ENCODE results near the gene CAMKK2. TPM values are rescaled to one million over a fixed set of nuclear protein-coding genes. Genes with fewer than 3 reads are reported as not detected.
A peak's percentile ranks its signal among the peaks of the same experiment; 100 is the strongest.
"Not testable (repeated sequence)": the region's sequence is repeated elsewhere in the genome, so short reads cannot be mapped to it uniquely, and the experiment has no call there.

CAMKK2 gene
- total RNA-seq, 1 experiment from 2014 or later: 7.9 TPM

- DNase-seq (ENCODE audit: low read depth): no peak
Observed at GRCh38 chr12:121224591-121224990, 71.9 kb downstream of the CAMKK2 start.

DNA sequence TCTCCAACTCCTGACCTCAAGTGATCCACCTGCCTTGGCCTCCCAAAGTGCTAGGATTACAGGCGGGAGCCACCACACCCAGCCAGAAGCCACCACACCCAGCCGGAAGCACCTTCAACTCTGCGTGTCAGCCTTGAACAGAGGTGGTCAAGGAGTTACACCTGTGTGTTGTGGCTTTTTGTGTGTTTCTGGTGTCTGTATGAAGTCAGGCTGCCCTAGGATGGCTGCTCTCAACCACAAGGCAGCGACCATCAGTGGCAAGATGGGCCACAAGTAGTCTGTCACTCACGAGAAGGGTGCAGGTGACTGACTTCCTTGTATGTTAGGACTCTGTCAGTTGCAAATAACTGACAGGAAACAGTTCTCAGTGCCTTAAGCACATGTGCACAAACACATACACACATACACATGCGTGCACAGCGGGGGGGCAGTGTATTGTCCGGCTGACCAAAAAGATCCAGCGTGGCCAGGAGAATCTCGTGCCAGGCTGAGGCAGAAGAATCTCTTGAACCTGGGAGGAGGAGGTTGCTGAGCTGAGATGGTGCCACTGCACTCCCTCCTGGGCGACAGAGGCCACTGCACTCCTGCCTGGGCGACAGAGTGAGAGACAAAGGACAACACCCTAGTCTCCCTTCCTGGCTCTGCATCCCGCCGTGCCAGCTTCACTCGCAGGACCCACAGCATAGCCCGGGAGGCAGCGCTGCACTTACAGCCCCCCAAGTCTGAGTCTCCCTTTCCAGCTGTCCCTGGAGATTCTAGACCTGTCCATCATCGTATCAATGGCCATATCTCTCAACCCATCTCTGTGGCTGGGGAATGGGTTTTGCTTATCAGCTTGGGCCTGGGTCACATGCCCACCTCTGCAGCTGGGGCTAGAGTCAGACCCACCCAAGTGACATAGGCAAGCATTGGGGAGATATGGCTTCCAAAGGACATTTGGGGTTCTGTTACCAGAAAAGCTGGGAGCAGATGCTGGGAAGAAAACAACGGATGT is 72.9 kb downstream of the CAMKK2 start:
- peak; percentile 29 for DNase-seq (ENCODE audit: low read depth)

GRCh38 chr12:121222847-121223246 is 73.7 kb downstream of the CAMKK2 start:
- DNase-seq (ENCODE audit: low read depth): no peak

- no peak for DNase-seq (ENCODE audit: low read depth)
Observed at GRCh38 chr12:121219353-121219986, 77.0 kb downstream of the CAMKK2 start.

DNA sequence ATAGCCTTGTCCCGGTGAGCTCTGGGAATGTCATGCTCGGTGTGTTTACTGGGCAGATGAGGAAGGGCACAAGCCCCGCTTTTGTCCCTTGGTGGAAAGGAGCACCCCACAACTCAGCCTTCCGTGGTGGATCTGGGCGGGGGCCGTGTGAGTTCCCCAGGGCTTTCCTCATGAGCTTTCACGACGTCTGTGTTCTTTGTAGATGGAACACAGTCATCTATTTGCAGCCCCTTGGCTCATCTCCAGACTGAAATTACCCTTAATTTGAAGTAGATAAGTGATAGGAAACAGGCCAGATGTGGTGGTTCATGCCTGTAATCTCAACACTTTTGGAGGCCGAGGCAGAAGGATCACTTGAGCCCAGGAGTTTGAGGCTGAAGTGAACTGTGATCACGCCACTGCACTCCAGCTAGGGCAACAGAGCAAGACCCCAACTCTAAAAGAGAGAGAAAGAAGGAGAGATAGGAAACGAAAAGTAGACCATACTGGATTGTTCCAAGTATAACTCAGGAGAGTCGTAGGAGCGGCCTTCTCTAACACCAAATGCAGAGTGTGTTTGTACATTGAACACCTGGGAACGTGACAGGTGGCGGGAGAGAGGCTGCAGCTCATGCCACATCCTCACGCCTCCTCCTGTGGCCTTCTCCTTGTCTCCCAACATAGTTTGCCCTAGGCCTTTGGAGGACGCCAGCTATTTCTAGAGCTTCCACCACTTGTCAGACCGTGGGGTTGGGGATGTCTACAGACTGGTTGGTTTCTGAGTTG is 77.7 kb downstream of the CAMKK2 start:
- no peak for DNase-seq (ENCODE audit: low read depth)

DNA sequence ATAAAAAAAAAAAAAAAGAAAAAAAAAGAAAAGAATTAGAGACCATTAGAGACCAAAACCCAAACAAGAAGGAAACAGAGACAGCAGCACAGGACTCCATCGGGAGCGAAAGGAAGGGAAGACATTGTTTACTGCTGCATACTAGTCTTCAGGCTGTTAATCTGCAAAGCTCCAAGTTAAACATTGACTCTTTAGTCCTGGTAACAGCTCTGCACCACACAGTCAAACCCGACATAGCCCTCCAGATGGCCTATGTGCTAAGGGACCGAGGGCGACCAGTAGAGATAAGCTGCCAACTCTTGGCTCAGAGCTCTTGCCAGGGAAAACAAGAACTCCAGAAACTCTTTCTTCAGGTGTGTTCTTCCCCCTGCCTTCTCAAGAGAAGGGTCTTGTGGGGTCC is 78.7 kb downstream of the CAMKK2 start:
- no peak for DNase-seq (ENCODE audit: low read depth)

DNA sequence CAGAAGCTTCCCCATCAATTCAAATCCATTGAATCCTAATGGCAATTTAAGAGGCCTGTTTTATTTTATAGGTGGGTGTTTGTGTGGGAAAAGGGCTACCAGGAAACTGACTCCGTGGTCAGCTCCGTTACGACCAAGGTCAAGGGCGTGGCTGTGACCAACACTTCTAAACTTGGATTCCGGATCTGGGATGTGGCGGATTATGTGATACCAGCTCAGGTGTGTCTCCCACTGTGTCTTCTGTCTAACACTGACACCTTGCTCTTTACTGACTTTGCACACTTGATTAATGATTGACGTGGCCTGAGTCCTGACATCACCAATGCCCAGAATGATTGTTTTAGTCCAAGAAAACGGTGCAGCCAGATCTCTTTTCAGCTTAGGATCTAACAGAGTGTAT is 79.4 kb downstream of the CAMKK2 start:
- DNase-seq (ENCODE audit: low read depth): no peak

- DNase-seq (ENCODE audit: low read depth): no peak
Observed at GRCh38 chr12:121216102-121216501, 80.4 kb downstream of the CAMKK2 start.

- peak; percentile 77 for DNase-seq (ENCODE audit: low read depth)
Observed at GRCh38 chr12:121214855-121215745, 81.4 kb downstream of the CAMKK2 start.

DNA sequence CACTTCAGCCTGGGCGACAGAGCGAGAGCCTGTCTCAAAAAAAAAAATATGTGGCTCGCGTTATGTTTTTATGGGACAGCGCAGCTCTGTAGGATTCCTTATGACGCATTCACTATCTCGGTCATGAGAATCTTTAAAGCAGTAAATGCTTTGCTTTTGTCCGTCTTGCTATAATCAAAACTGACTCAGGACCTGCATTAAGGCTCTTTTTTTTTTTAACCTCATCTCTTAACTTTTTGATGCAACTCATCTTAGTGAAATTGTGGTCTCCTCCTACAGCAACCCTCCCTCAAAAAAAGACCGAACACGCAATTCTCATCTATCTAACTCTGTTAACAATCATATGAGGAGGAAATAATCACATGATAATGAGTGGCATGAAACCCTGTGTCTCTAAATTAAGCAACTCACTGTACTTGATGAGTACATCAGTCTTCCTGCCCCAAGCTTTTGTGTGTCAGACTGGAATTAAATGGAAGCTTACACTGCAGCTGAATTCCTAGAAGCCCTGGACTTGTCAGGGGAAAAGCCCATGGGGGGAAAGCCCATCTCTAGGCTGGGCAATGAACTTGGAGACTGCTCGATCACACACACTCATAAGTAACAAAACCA is 82.2 kb downstream of the CAMKK2 start:
- peak; percentile 30 for DNase-seq (ENCODE audit: low read depth)

GRCh38 chr12:121212875-121213274 is 83.6 kb downstream of the CAMKK2 start:
- no peak for DNase-seq (ENCODE audit: low read depth)

DNA sequence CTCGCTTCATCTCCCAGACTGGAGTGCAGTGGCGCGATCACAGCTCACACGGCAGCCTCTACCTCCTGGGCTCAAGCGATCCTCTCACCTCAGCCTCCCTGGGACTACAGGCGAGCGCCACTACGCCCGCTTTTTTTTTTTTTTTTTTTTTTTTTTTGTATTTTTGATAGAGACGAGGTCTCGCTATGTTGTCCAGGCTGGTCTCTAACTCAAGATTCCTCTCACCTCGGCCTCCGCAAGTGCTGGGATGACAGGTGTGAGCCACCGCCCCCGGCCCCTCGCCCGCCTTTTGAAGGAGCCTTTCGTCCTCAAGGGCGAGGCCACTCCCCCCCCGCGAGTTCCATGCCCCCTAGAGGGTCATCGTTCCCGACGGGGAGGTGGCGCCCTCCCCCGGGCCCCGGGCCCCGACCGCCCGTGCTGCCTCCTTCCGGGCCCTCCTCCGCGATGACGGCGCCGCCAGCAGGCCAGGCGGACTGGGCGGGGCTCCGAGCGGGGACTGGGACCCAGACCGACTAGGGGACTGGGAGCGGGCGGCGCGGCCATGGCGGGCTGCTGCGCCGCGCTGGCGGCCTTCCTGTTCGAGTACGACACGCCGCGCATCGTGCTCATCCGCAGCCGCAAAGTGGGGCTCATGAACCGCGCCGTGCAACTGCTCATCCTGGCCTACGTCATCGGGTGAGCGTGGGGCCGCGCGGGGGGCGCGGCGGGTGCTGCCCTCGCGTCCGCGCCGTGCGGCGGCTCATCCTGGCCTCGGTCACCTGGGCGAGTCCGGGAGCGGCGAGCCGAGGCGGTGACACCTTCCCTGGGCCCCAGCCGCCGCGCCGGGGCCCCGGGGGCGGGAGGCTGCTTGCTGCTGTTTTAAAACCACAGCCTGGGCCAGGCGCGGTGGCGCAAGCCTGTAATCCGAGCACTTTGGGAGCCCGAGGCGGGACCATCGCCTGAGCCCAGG is 86.6 kb downstream of the CAMKK2 start, which contains the start of gene P2RX4:
Gene P2RX4, plus strand, starts transcription at position 506 of the 949 bp plus-strand sequence. Its CDS starts 36 bp downstream, at position 542.
- DNase-seq (ENCODE audit: low read depth): peak; percentile 88

DNA sequence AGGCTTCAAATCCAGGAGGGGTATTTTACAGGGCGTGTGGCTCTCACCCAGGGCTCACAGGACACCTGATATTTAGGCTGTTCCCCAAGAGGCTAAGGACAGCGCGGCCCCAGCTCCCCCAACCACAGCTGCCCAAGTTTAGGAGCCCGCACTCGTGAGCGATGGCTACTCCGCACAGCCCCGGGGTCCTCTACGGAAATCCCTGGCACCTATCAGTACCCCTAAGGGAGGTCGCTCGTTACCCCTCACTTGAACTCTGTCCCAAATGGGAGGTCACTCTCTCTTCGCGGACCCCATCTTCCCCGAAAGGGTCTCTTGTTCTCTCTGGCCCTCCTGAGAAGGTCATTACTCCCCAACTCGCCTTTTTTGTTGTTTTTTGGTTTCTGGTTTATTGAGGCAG is 87.3 kb downstream of the CAMKK2 start:
- no peak for DNase-seq (ENCODE audit: low read depth)

- not testable (repeated sequence) for DNase-seq (ENCODE audit: low read depth)
Observed at GRCh38 chr12:121208571-121208970, 87.9 kb downstream of the CAMKK2 start.

- no peak for DNase-seq (ENCODE audit: low read depth)
Observed at GRCh38 chr12:121205491-121205890, 91.0 kb downstream of the CAMKK2 start.

GRCh38 chr12:121203482-121203881 is 93.0 kb downstream of the CAMKK2 start:
- no peak for DNase-seq (ENCODE audit: low read depth)

DNA sequence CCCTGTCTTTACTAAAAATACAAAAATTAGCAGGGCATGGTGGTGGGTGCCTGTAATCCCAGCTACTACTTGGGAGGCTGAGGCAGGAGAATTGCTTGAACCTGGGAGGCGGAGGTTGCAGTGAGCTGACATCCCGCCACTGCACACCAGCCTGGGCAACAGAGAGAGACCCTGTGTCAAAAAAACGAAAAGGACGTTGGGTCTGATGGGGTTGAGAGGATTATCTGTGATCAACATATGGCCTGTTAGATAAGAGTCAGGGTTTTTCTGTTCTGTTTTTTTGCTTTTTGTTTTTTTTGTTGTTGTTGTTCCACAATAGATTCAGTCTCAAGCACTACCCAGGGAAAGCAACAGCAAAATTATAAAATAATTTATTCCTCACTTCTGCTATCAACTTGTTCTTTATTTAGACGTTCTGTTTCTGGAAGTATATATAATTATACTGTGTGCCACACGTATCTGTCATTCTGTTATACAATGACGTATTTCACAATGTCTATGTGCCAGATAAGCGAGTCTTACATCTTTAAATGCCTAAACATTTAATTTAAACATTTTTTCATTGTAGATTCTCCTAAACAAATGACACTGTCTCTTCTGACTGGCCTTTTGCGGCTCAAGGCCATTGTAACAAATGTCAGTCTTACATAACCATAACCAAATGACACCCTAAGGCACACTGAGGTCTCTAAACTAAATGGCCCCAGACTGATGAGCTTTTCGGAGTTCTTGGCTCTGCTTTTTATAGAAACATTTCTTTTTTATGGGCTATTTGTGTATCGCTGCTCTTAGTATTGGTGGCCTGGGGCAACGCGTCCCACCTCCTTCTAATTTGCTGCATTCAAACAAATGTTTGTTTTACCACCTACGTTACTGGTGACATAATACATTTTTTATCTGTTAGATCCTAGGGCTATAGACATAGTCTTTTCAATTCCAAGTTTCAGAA is 93.8 kb downstream of the CAMKK2 start:
- no peak for DNase-seq (ENCODE audit: low read depth)

DNA sequence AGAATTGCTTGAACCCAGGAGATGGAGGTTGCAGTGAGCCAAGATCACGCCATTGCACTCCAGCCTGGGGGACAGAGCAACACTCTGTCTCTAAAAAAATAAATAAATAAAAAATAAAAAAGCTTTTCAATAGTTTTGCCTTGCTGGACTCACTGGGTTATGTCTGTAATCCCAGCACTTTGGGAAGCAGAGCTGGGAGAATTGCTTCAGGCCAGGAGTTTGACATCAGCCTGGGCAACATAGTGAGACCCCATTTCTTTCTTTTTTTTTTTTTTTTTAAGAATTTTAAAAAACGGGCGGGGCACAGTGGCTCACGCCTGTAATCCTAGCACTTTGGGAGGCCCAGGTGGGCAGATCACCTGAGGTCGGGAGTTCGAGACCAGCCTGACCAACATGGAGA is 95.4 kb downstream of the CAMKK2 start:
- DNase-seq (ENCODE audit: low read depth): not testable (repeated sequence)
